ENCODE results near the gene EXOSC10.
"Not testable (repeated sequence)": the region's sequence is repeated elsewhere in the genome, so short reads cannot be mapped to it uniquely, and the experiment has no call there.

Gene EXOSC10

GRCh38 chr1:11073398-11073797, 26.3 kb downstream of the EXOSC10 start:
- H3K9me3 Mint-ChIP-seq; H3K4me3 Mint-ChIP-seq; DNase-seq (ENCODE audit: low spot score in 2 of 2): not testable (repeated sequence)
- peaks cover 100% of the 10 kb centered on the region for H3K36me3 Mint-ChIP-seq
- ATAC-seq, result peak; percentile 76
- H3K27ac Mint-ChIP-seq, result peak overlapping the region; percentile 72
- peaks cover 17% of the 10 kb centered on the region for H3K4me1 Mint-ChIP-seq

GRCh38 chr1:11072216-11072917, 27.3 kb downstream of the EXOSC10 start:
- DNase-seq (ENCODE audit: low spot score in 2 of 2) (no peak), ATAC-seq (peak; percentile 49)
- peaks cover 17% of the 10 kb centered on the region for H3K4me1 Mint-ChIP-seq
- no peak overlapping the region for H3K4me3 Mint-ChIP-seq
- H3K9me3 Mint-ChIP-seq, result no peaks in the 10 kb centered on the region
- peak overlapping the region; percentile 72 for H3K27ac Mint-ChIP-seq
- H3K36me3 Mint-ChIP-seq, result peaks cover 100% of the 10 kb centered on the region

- H3K27ac Mint-ChIP-seq, result peak overlapping the region; percentile 1
- no peaks in the 10 kb centered on the region for H3K9me3 Mint-ChIP-seq
- no peak overlapping the region for H3K4me3 Mint-ChIP-seq
- peaks cover 100% of the 10 kb centered on the region for H3K36me3 Mint-ChIP-seq
- H3K4me1 Mint-ChIP-seq, result peaks cover 17% of the 10 kb centered on the region
- ATAC-seq (no peak), DNase-seq (ENCODE audit: low spot score in 2 of 2) (no peak)
Measured at GRCh38 chr1:11071463-11072215, 28.0 kb downstream of the EXOSC10 start.

GRCh38 chr1:11070876-11071275, 28.8 kb downstream of the EXOSC10 start:
- no peaks in the 10 kb centered on the region for H3K9me3 Mint-ChIP-seq
- peaks cover 100% of the 10 kb centered on the region for H3K36me3 Mint-ChIP-seq
- H3K4me3 Mint-ChIP-seq, result no peak overlapping the region
- DNase-seq (ENCODE audit: low spot score in 2 of 2), result no peak
- peaks cover 17% of the 10 kb centered on the region for H3K4me1 Mint-ChIP-seq
- no peak for ATAC-seq
- peak overlapping the region; percentile 1 for H3K27ac Mint-ChIP-seq

GRCh38 chr1:11068600-11069473, 30.8 kb downstream of the EXOSC10 start:
- no peaks in the 10 kb centered on the region for H3K9me3 Mint-ChIP-seq
- ATAC-seq (no peak), DNase-seq (ENCODE audit: low spot score in 2 of 2) (no peak)
- no peak overlapping the region for H3K4me3 Mint-ChIP-seq
- peak overlapping the region; percentile 58 for H3K27ac Mint-ChIP-seq
- H3K36me3 Mint-ChIP-seq, result peaks cover 100% of the 10 kb centered on the region
- H3K4me1 Mint-ChIP-seq, result peaks cover 18% of the 10 kb centered on the region

- ATAC-seq (no peak), DNase-seq (ENCODE audit: low spot score in 2 of 2) (no peak)
- Mint-ChIP-seq H3K4me3 (no peak overlapping the region), H3K4me1 (peaks cover 27% of the 10 kb centered on the region), H3K36me3 (peaks cover 100% of the 10 kb centered on the region), H3K27ac (peak overlapping the region; percentile 32), H3K9me3 (no peaks in the 10 kb centered on the region)
Measured at GRCh38 chr1:11067716-11068599, 31.7 kb downstream of the EXOSC10 start.

- ATAC-seq (no peak), DNase-seq (ENCODE audit: low spot score in 2 of 2) (no peak)
- H3K4me1 Mint-ChIP-seq, result peaks cover 35% of the 10 kb centered on the region
- H3K27ac Mint-ChIP-seq, result no peak overlapping the region
- H3K9me3 Mint-ChIP-seq, result no peaks in the 10 kb centered on the region
- peaks cover 85% of the 10 kb centered on the region for H3K36me3 Mint-ChIP-seq
- no peak overlapping the region for H3K4me3 Mint-ChIP-seq
Measured at GRCh38 chr1:11065796-11066195, 33.9 kb downstream of the EXOSC10 start.

- Mint-ChIP-seq H3K4me3 (no peak overlapping the region), H3K4me1 (peaks cover 42% of the 10 kb centered on the region), H3K9me3 (no peaks in the 10 kb centered on the region), H3K27ac (no peak overlapping the region), H3K36me3 (peaks cover 85% of the 10 kb centered on the region)
- no peak for DNase-seq (ENCODE audit: low spot score in 2 of 2)
- no peak for ATAC-seq
Measured at GRCh38 chr1:11064942-11065341, 34.7 kb downstream of the EXOSC10 start.

- not testable (repeated sequence) for H3K27ac Mint-ChIP-seq
Measured at GRCh38 chr1:11063937-11064537, 35.6 kb downstream of the EXOSC10 start.

GRCh38 chr1:11062965-11063401, 36.7 kb downstream of the EXOSC10 start:
- peak overlapping the region; percentile 97 for H3K4me3 Mint-ChIP-seq
- peak overlapping the region; percentile 85 for H3K27ac Mint-ChIP-seq
- peaks cover 80% of the 10 kb centered on the region for H3K36me3 Mint-ChIP-seq
- DNase-seq (ENCODE audit: low spot score in 2 of 2) (peak; percentile 51 to 82), ATAC-seq (peak; percentile 73)
- peaks cover 45% of the 10 kb centered on the region for H3K4me1 Mint-ChIP-seq
- no peaks in the 10 kb centered on the region for H3K9me3 Mint-ChIP-seq

More at GRCh38 chr1:11063937-11064537, 35.6 kb downstream of the EXOSC10 start:
- not testable (repeated sequence) for H3K4me3 Mint-ChIP-seq; H3K9me3 Mint-ChIP-seq; ATAC-seq; DNase-seq (ENCODE audit: low spot score in 2 of 2)
- H3K36me3 Mint-ChIP-seq, result peaks cover 80% of the 10 kb centered on the region
- H3K4me1 Mint-ChIP-seq, result peaks cover 38% of the 10 kb centered on the region

GRCh38 chr1:11061652-11062365, 37.9 kb downstream of the EXOSC10 start:
- H3K27ac Mint-ChIP-seq, result peak overlapping the region; percentile 85
- peaks cover 56% of the 10 kb centered on the region for H3K4me1 Mint-ChIP-seq
- DNase-seq (ENCODE audit: low spot score in 2 of 2) (no peak), ATAC-seq (no peak)
- peak overlapping the region; percentile 97 for H3K4me3 Mint-ChIP-seq
- peaks cover 80% of the 10 kb centered on the region for H3K36me3 Mint-ChIP-seq
- no peaks in the 10 kb centered on the region for H3K9me3 Mint-ChIP-seq

GRCh38 chr1:11059968-11060830, 39.5 kb downstream of the EXOSC10 start, which contains the start of gene SRM:
TSS of gene SRM (minus strand) at chr1:11060018. CDS start at chr1:11059943, 75 bp downstream.
- DNase-seq (ENCODE audit: low spot score in 2 of 2), result peak; percentile 88 to 91
- peak within 1 kb of the TSS; percentile 95 for H3K27ac Mint-ChIP-seq
- H3K4me1 Mint-ChIP-seq, result peaks cover 57% of the 10 kb centered on the region
- peaks cover 80% of the 10 kb centered on the region for H3K36me3 Mint-ChIP-seq
- peak within 1 kb of the TSS; percentile 97 for H3K4me3 Mint-ChIP-seq
- H3K9me3 Mint-ChIP-seq, result no peaks in the 10 kb centered on the region
- ATAC-seq, result peak; percentile 92
